CD14-positive monocyte (primary cell): ENCODE results near the gene NXT1. TPM values are rescaled to one million over a fixed set of nuclear protein-coding genes. Genes with fewer than 3 reads are reported as not detected.

Experiments
- DNase-seq, 3 donors: peaks; one replicate each; pipeline ENCODE4 v3.0.0-alpha.2; 2011 to 2022
- H2AFZ ChIP-seq: 2 replicates; pipeline ENCODE4 v1.6.0; 2012; ENCODE audit warnings: mild to moderate bottlenecking, low read depth, low read length, inconsistent platforms; ENCODE audit not compliant: insufficient read depth, poor library complexity, severe bottlenecking
- H3K27ac ChIP-seq, 2 donors: 1 replicate in 1 of 2; 2 replicates in 1 of 2; pipeline ENCODE4 v1.5.1; 2012 to 2013; ENCODE audit warnings: low read length in 2 of 2, control low read depth in 1 of 2, inconsistent platforms in 1 of 2, low read depth in 1 of 2, mild to moderate bottlenecking in 1 of 2
- H3K27me3 ChIP-seq, 2 donors: one replicate each; pipeline versions ENCODE4 v1.6.0 to v1.6.1; 2011 to 2013; ENCODE audit warnings: low read length in 2 of 2; ENCODE audit not compliant: control insufficient read depth in 2 of 2, insufficient read depth in 2 of 2
- H3K36me3 ChIP-seq, 2 donors: replicated peaks in 1 of 2; 1 replicate in 1 of 2; 2 replicates in 1 of 2; pipeline versions ENCODE4 v1.5.1 to v1.6.1; 2012 to 2013; ENCODE audit warnings: low read length in 2 of 2, control low read depth in 1 of 2, inconsistent platforms in 1 of 2, mild to moderate bottlenecking in 1 of 2; ENCODE audit not compliant: insufficient read depth in 2 of 2, control insufficient read depth in 1 of 2
- H3K4me1 ChIP-seq, 2 donors: 1 replicate in 1 of 2; 2 replicates in 1 of 2; pipeline versions ENCODE4 v1.5.1 to v1.6.1; 2012 to 2013; ENCODE audit warnings: low read length in 2 of 2, control low read depth in 1 of 2, inconsistent platforms in 1 of 2, mild to moderate bottlenecking in 1 of 2, moderate library complexity in 1 of 2; ENCODE audit not compliant: insufficient read depth in 2 of 2, control insufficient read depth in 1 of 2
- H3K4me2 ChIP-seq: replicated peaks from 2 replicates; pipeline ENCODE3; 2012; ENCODE audit warnings: low read length, moderate library complexity, mild to moderate bottlenecking; ENCODE audit not compliant: poor library complexity, severe bottlenecking; ENCODE audit errors: extremely low read depth
- H3K4me3 ChIP-seq, 3 experiments: fragments of 200-600 bp in 1 of 3; sonication (generic) in 1 of 3; replicated peaks in 1 of 3; 1 replicate in 2 of 3; 2 replicates in 1 of 3; pipeline ENCODE4 v1.5.1; 2011 to 2013; ENCODE audit warnings: low read length in 3 of 3, mild to moderate bottlenecking in 3 of 3, control low read depth in 2 of 3, low read depth in 2 of 3, inconsistent platforms in 1 of 3, moderate library complexity in 1 of 3
- H3K79me2 ChIP-seq: 2 replicates; pipeline ENCODE4 v1.6.0; 2012; ENCODE audit warnings: mild to moderate bottlenecking, control low read depth, inconsistent platforms, low read length, moderate library complexity; ENCODE audit not compliant: insufficient read depth
- H3K9ac ChIP-seq: 2 replicates; pipeline ENCODE4 v1.6.0; 2017; ENCODE audit warnings: low read length, mild to moderate bottlenecking; ENCODE audit not compliant: insufficient read depth, poor library complexity, severe bottlenecking
- H3K9me3 ChIP-seq, 2 donors: replicated peaks in 1 of 2; 1 replicate in 1 of 2; 2 replicates in 1 of 2; pipeline versions ENCODE4 v1.5.1 to v1.6.1; 2012 to 2013; ENCODE audit warnings: low read length in 2 of 2, control low read depth in 1 of 2; ENCODE audit not compliant: control insufficient read depth in 1 of 2, insufficient read depth in 1 of 2
- H4K20me1 ChIP-seq: 2 replicates; pipeline ENCODE4 v1.6.0; 2012; ENCODE audit warnings: mild to moderate bottlenecking, low read length, control low read depth, moderate library complexity; ENCODE audit not compliant: insufficient read depth
- H3K27ac Mint-ChIP-seq, 7 donors: one replicate each; pipeline ENCODE4 v1.8.0; 2020; ENCODE audit warnings: mild to moderate bottlenecking in 7 of 7, mixed read lengths in 7 of 7, moderate library complexity in 6 of 7, inconsistent platforms in 2 of 7
- H3K27me3 Mint-ChIP-seq, 3 donors: one replicate each; pipeline ENCODE4 v1.8.0; 2021 to 2022; ENCODE audit warnings: low read depth in 3 of 3, mild to moderate bottlenecking in 3 of 3, mixed read lengths in 3 of 3, moderate library complexity in 3 of 3, inconsistent platforms in 1 of 3
- H3K36me3 Mint-ChIP-seq, 2 donors: one replicate each; pipeline ENCODE4 v1.8.0; 2020; ENCODE audit warnings: mixed read lengths in 2 of 2, inconsistent platforms in 1 of 2, mild to moderate bottlenecking in 1 of 2
- H3K4me1 Mint-ChIP-seq: one replicate; pipeline ENCODE4 v1.8.0; 2020; ENCODE audit warnings: mild to moderate bottlenecking, mixed read lengths
- H3K4me3 Mint-ChIP-seq, 2 donors: one replicate each; pipeline ENCODE4 v1.8.0; 2020; ENCODE audit warnings: mild to moderate bottlenecking in 2 of 2, mixed read lengths in 2 of 2, moderate library complexity in 1 of 2
- H3K9me3 Mint-ChIP-seq, 7 donors: one replicate each; pipeline ENCODE4 v1.8.0; 2020 to 2022; ENCODE audit warnings: mixed read lengths in 7 of 7, mild to moderate bottlenecking in 6 of 7, moderate library complexity in 6 of 7, inconsistent platforms in 2 of 7
- WGBS: methylation state at CpG from one replicate; pipeline ENCODE4 v1.1.5; 2013; ENCODE audit warnings: missing lambda C conversion rate; ENCODE audit not compliant: insufficient coverage; 5-methylcytosine and 5-hydroxymethylcytosine counted together
- intact Hi-C, 2 donors: fragments of 100-400 bp; cut with micrococcal nuclease; formaldehyde crosslinking; loops; one replicate each; pipeline versions ENCODE4 v1.15.0 to v1.15.1; 2023
- polyA plus RNA-seq, 3 donors: library from polyadenylated mRNA; depleted of rRNA in 1 of 3; unstranded in 2 of 3; stranded (reverse) in 1 of 3; fragments of 300-500 nt in 2 of 3; fragments of >200 nt in 1 of 3; fragmentation: Illumina TruSeq in 2 of 3; gene quantifications; 1 replicate in 2 of 3; 2 replicates in 1 of 3; pipeline ENCODE4 v1.2.3, GENCODE V29; 2012 to 2021
- TF ChIP-seq, protein P1 (sequence below): fragments of 200-600 bp; IDR thresholded peaks from one replicate; pipeline ENCODE4 v1.8.0; 2022; ENCODE audit warnings: antibody characterized with exemption, mild to moderate bottlenecking

Gene NXT1
- polyA plus RNA-seq, 3 donors = 37.8 to 140 (median 39.4) TPM

DNA sequence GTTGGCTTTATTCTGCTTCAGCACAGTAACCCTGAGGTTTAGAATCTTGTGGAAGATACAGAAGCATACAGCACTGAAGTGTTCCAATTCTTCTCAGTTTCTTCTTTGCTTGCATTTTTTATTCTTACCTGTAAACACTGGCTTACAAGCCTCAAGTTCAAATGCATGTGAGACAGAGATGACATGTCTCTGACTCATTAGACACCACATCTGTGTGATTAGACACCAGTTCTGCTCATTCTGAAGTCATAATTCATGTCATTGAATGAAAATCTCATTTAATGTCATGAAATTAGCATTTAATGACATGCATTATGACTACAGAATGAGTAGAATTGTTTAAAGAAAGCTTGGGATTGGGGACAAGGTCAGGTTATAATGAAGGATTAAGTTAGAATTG, 17.2 kb downstream of the NXT1 start:
- Mint-ChIP-seq H3K4me3 (no peak overlapping the region), H3K27ac (peak overlapping the region in 3 of 7 donors; percentile 40 to 55 (median 52)), H3K36me3 (peaks cover 55 to 68% of the 10 kb centered on the region in 2 donors), H3K4me1 (peaks cover 58% of the 10 kb centered on the region), H3K27me3 (peaks cover 0 to 3% (median 0%) of the 10 kb centered on the region in 3 donors), H3K9me3 (peaks cover 0 to 2% (median 0%) of the 10 kb centered on the region in 7 donors)
- Histone ChIP-seq H3K27ac (no peak overlapping the region), H3K4me2 (peak overlapping the region; percentile 8), H3K4me1 (peaks cover 41 to 56% of the 10 kb centered on the region in 2 donors), H4K20me1 (peaks cover 78% of the 10 kb centered on the region), H2AFZ (no peak overlapping the region), H3K79me2 (peaks cover 69% of the 10 kb centered on the region), H3K9me3 (no peaks in the 10 kb centered on the region), H3K27me3 (no peaks in the 10 kb centered on the region), H3K36me3 (peaks cover 41 to 67% of the 10 kb centered on the region in 2 donors), H3K4me3 (peak overlapping the region in 1 of 3 experiments; percentile 1), H3K9ac (no peak overlapping the region)
- TF ChIP-seq, protein P1, sequence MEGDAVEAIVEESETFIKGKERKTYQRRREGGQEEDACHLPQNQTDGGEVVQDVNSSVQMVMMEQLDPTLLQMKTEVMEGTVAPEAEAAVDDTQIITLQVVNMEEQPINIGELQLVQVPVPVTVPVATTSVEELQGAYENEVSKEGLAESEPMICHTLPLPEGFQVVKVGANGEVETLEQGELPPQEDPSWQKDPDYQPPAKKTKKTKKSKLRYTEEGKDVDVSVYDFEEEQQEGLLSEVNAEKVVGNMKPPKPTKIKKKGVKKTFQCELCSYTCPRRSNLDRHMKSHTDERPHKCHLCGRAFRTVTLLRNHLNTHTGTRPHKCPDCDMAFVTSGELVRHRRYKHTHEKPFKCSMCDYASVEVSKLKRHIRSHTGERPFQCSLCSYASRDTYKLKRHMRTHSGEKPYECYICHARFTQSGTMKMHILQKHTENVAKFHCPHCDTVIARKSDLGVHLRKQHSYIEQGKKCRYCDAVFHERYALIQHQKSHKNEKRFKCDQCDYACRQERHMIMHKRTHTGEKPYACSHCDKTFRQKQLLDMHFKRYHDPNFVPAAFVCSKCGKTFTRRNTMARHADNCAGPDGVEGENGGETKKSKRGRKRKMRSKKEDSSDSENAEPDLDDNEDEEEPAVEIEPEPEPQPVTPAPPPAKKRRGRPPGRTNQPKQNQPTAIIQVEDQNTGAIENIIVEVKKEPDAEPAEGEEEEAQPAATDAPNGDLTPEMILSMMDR = no peak
- intact Hi-C loops = loop anchor here (5.0 to 10.0 kb wide), 2 partner anchors 213 to 235 kb away; no protein-coding TSS in a partner anchor
- DNase-seq = peak in 1 of 3 donors; percentile 34

DNA sequence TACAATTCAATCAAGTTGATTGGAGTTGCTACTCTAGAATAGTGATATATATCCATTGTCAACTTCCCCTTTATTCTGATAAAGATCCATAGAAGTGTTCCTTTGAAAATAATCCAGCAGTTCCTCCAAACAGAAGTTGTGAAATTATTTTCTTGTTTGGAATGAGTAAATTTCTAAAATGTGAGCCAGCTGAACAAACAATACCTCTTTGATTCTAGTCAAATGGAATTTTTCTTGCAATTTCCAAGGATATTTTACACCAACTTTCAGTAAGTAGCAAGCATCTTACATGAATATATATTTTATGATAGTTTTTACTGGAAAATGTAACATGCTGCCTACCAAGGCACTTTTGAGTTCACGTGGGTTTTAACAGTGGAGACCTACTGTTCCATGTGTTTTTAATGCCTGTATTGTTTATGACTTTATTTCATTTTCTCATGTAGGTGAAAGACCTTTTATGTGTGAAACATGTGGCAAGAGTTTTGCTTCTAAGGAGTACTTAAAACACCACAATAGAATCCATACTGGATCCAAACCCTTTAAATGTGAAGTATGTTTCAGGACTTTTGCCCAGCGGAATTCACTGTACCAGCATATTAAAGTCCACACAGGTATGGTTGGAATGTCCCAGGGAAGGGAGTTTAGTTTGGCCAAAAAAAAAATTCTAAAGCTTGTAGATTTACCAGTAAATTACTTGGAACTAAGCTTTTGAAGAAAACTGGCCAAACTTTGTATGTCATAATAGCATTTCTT, 17.9 kb downstream of the NXT1 start:
- Mint-ChIP-seq H3K9me3 (peaks cover 0 to 2% (median 0%) of the 10 kb centered on the region in 7 donors), H3K4me1 (peaks cover 51% of the 10 kb centered on the region), H3K27me3 (peaks cover 0 to 3% (median 0%) of the 10 kb centered on the region in 3 donors), H3K27ac (peak overlapping the region in 1 of 7 donors; percentile 52), H3K4me3 (no peak overlapping the region), H3K36me3 (peaks cover 63 to 67% of the 10 kb centered on the region in 2 donors)
- Histone ChIP-seq H3K27me3 (no peaks in the 10 kb centered on the region), H3K9ac (no peak overlapping the region), H2AFZ (no peak overlapping the region), H3K79me2 (peaks cover 62% of the 10 kb centered on the region), H3K27ac (no peak overlapping the region), H3K36me3 (peaks cover 47 to 74% of the 10 kb centered on the region in 2 donors), H4K20me1 (peaks cover 70% of the 10 kb centered on the region), H3K4me2 (no peak overlapping the region), H3K9me3 (no peaks in the 10 kb centered on the region), H3K4me3 (no peak overlapping the region), H3K4me1 (peaks cover 34 to 49% of the 10 kb centered on the region in 2 donors)
- DNase-seq = no peak
- TF ChIP-seq, protein P1 = no peak
- no CpG with 5 or more reads among the region's 2 CpGs for WGBS
- intact Hi-C loops = loop anchor here (5.0 to 10.0 kb wide), 2 partner anchors 214 to 234 kb away; no protein-coding TSS in a partner anchor
